Measurements from ENCODE around the gene PPARD.
"Not testable (repeated sequence)": the region's sequence is repeated elsewhere in the genome, so short reads cannot be mapped to it uniquely, and the experiment has no call there.

PPARD gene

DNA sequence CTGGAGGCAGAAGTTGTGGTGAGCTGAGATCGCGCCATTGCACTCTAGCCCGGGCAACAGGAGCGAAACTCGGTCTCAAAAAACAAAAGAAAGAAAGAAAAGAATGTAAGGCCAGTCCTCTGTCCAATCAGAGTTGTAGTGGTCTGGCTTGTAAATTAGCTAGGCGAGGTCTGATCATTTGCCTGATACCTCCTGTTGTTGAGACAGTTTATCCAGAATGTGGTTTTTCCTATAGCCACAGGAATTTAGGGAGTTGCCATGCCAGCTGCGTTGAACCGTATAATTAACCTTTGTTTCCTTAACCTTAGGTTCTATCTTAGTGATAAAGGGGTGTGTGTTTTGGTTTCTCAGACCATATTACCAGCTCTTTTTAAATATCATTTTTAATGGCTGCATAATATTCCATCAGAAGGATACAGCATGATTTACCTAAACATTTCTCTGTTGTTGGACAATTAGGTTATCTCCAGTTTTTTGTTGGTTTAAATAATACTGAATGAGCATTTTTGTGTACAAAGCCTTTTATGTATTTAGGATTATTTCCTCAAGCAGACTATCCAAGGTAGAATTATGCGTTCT is 11.7 kb upstream of the PPARD start:
- Histone ChIP-seq H3K4me2 (ENCODE audit: low read length) (no peak overlapping the region), H3K79me2 (ENCODE audit: low read length) (no peaks in the 10 kb centered on the region), H3K4me1 (ENCODE audit: low read length) (peaks cover 3% of the 10 kb centered on the region), H3K9ac (ENCODE audit: low read length) (no peak overlapping the region), H2AFZ (ENCODE audit: low read depth, low read length) (no peak overlapping the region), H3K36me3 (replicated peaks; ENCODE audit: low read depth, low read length) (no peaks in the 10 kb centered on the region), H3K27me3 (ENCODE audit: low read depth, low read length) (no peaks in the 10 kb centered on the region), H3K9me3 (ENCODE audit: insufficient read depth, low read length) (no peaks in the 10 kb centered on the region), H4K20me1 (ENCODE audit: insufficient read depth, low read length) (no peaks in the 10 kb centered on the region), H3K4me3 (ENCODE audit: low read length) (no peak overlapping the region), H3K27ac (ENCODE audit: low read length) (no peak overlapping the region)
- TF ChIP-seq CTCF (IDR thresholded peaks at IDR 0.05; ENCODE audit: low read depth, low read length) (no peak), EZH2phosphoT487 (IDR thresholded peaks at IDR 0.05; ENCODE audit: low read depth) (no peak)

- H2AFZ ChIP-seq (ENCODE audit: low read depth, low read length); H3K4me3 ChIP-seq (ENCODE audit: low read length); H3K9ac ChIP-seq (ENCODE audit: low read length); H3K27me3 ChIP-seq (ENCODE audit: low read depth, low read length); H3K9me3 ChIP-seq (ENCODE audit: insufficient read depth, low read length); H3K36me3 ChIP-seq (replicated peaks; ENCODE audit: low read depth, low read length); H3K4me2 ChIP-seq (ENCODE audit: low read length); H3K4me1 ChIP-seq (ENCODE audit: low read length); H3K79me2 ChIP-seq (ENCODE audit: low read length); H4K20me1 ChIP-seq (ENCODE audit: insufficient read depth, low read length); H3K27ac ChIP-seq (ENCODE audit: low read length): not testable (repeated sequence)
Observed at GRCh38 chr6:35332074-35332887, 10.1 kb upstream of the PPARD start.

- Histone ChIP-seq H3K4me2 (ENCODE audit: low read length) (no peak overlapping the region), H3K4me3 (ENCODE audit: low read length) (no peak overlapping the region), H3K27me3 (ENCODE audit: low read depth, low read length) (no peaks in the 10 kb centered on the region), H3K4me1 (ENCODE audit: low read length) (peaks cover 8% of the 10 kb centered on the region), H3K9me3 (ENCODE audit: insufficient read depth, low read length) (no peaks in the 10 kb centered on the region), H3K36me3 (replicated peaks; ENCODE audit: low read depth, low read length) (no peaks in the 10 kb centered on the region), H2AFZ (ENCODE audit: low read depth, low read length) (no peak overlapping the region; the same call in 1 of the 2 replicates), H3K9ac (ENCODE audit: low read length) (no peak overlapping the region), H4K20me1 (ENCODE audit: insufficient read depth, low read length) (peaks cover 3% of the 10 kb centered on the region; the same call in 1 of the 2 replicates), H3K79me2 (ENCODE audit: low read length) (0 out of 2 replicates have a peak, but pooled peaks cover 3% of the 10 kb centered on the region), H3K27ac (ENCODE audit: low read length) (no peak overlapping the region)
- TF ChIP-seq CTCF (IDR thresholded peaks at IDR 0.05; ENCODE audit: low read depth, low read length) (no peak), EZH2phosphoT487 (IDR thresholded peaks at IDR 0.05; ENCODE audit: low read depth) (no peak)
Observed at GRCh38 chr6:35341557-35341956, 801 bp upstream of the PPARD start.

- H3K79me2 ChIP-seq (ENCODE audit: low read length): 0 out of 2 replicates have a peak, but pooled peaks cover 3% of the 10 kb centered on the region
- peak overlapping the region; percentile 56 for H3K9ac ChIP-seq (ENCODE audit: low read length)
- no peaks in the 10 kb centered on the region for H3K27me3 ChIP-seq (ENCODE audit: low read depth, low read length)
- H3K9me3 ChIP-seq (ENCODE audit: insufficient read depth, low read length): no peaks in the 10 kb centered on the region
- H3K27ac ChIP-seq (ENCODE audit: low read length): no peak overlapping the region
- peaks cover 16% of the 10 kb centered on the region for H3K4me1 ChIP-seq (ENCODE audit: low read length)
- H3K4me2 ChIP-seq (ENCODE audit: low read length): peak overlapping the region; percentile 88
- H3K36me3 ChIP-seq (replicated peaks; ENCODE audit: low read depth, low read length): peaks cover 4% of the 10 kb centered on the region
- TF ChIP-seq CTCF (IDR thresholded peaks at IDR 0.05; ENCODE audit: low read depth, low read length): no peak
- H3K4me3 ChIP-seq (ENCODE audit: low read length): peak overlapping the region; percentile 88
- H4K20me1 ChIP-seq (ENCODE audit: insufficient read depth, low read length): peaks cover 3% of the 10 kb centered on the region; the same call in 1 of the 2 replicates
- no peak overlapping the region for H2AFZ ChIP-seq (ENCODE audit: low read depth, low read length)
Observed at GRCh38 chr6:35343092-35343834, 905 bp downstream of the PPARD start.
